Fibroblast of the aortic adventitia (primary cell): ENCODE data around the gene PTPN5. TPM values are rescaled to one million over a fixed set of nuclear protein-coding genes. Genes with fewer than 3 reads are reported as not detected.

Experiments used
- DNase-seq: peaks from one replicate; pipeline ENCODE4 v3.0.0-alpha.2; 2010; ENCODE audit warnings: low read depth
- H3K4me3 ChIP-seq: 2 replicates; pipeline ENCODE4 v1.5.1; 2011; ENCODE audit warnings: low read depth, mild to moderate bottlenecking, control low read depth, low read length, moderate library complexity
- CTCF ChIP-seq: IDR thresholded peaks from 2 replicates; pipeline ENCODE4 v1.5.1; 2011; ENCODE audit warnings: mild to moderate bottlenecking, low read length, control low read depth, inconsistent platforms; ENCODE audit not compliant: insufficient read depth
- total RNA-seq: library from RNA; depleted of rRNA; stranded (reverse); fragments of >200 nt; gene quantifications from 2 replicates; pipeline ENCODE4 v1.2.3, GENCODE V29; 2012; ENCODE audit warnings: low replicate concordance

The PTPN5 gene
- total RNA-seq, 1 donor: not detected

GRCh38 chr11:18743900-18744514 is 47.6 kb downstream of the PTPN5 start:
- DNase-seq: no peak
- TF ChIP-seq CTCF: no peak

GRCh38 chr11:18743365-18743764 is 48.2 kb downstream of the PTPN5 start:
- no peak overlapping the region for H3K4me3 ChIP-seq
- no peak for DNase-seq
- TF ChIP-seq CTCF: no peak

More at GRCh38 chr11:18743900-18744514, 47.6 kb downstream of the PTPN5 start:
- no peak overlapping the region for H3K4me3 ChIP-seq

GRCh38 chr11:18741783-18742182 is 49.8 kb downstream of the PTPN5 start:
- no peak overlapping the region for H3K4me3 ChIP-seq
- no peak for DNase-seq
- TF ChIP-seq CTCF: no peak

GRCh38 chr11:18739685-18740084 is 51.9 kb downstream of the PTPN5 start:
- no peak for DNase-seq
- no peak for TF ChIP-seq CTCF
- no peak overlapping the region for H3K4me3 ChIP-seq

- TF ChIP-seq CTCF: no peak
- no peak overlapping the region for H3K4me3 ChIP-seq
- no peak for DNase-seq
Observed at GRCh38 chr11:18737642-18738041, 54.0 kb downstream of the PTPN5 start.

- no peak for DNase-seq
- TF ChIP-seq CTCF: no peak
Observed at GRCh38 chr11:18736590-18737148, 54.9 kb downstream of the PTPN5 start.

GRCh38 chr11:18733202-18733601 is 58.4 kb downstream of the PTPN5 start:
- H3K4me3 ChIP-seq: no peak overlapping the region
- TF ChIP-seq CTCF: no peak
- no peak for DNase-seq

More at GRCh38 chr11:18736590-18737148, 54.9 kb downstream of the PTPN5 start:
- H3K4me3 ChIP-seq: no peak overlapping the region
